H9 (cell line): Measurements from ENCODE around the gene CCSER1. TPM values are rescaled to one million over a fixed set of nuclear protein-coding genes. Genes with fewer than 3 reads are reported as not detected.

Experiments
- DNase-seq: peaks from one replicate; pipeline ENCODE4 v3.0.0-alpha.2; 2017
- H2AFZ ChIP-seq: one replicate; pipeline ENCODE4 v1.6.1; 2013; ENCODE audit warnings: mild to moderate bottlenecking, low read length, control low read depth, moderate library complexity
- H2AK5ac ChIP-seq: 2 replicates; pipeline ENCODE4 v1.6.1; 2013; ENCODE audit warnings: low read length, control low read depth, mixed read lengths; ENCODE audit not compliant: insufficient read length
- H2BK120ac ChIP-seq: one replicate; pipeline ENCODE4 v1.6.1; 2013; ENCODE audit warnings: low read depth, mild to moderate bottlenecking, low read length, control low read depth, inconsistent platforms; ENCODE audit not compliant: poor library complexity, severe bottlenecking
- H2BK12ac ChIP-seq: 2 replicates; pipeline ENCODE4 v1.6.1; 2013; ENCODE audit warnings: low read length, control low read depth, mixed read lengths, low read depth; ENCODE audit not compliant: insufficient read length
- H2BK15ac ChIP-seq: 2 replicates; pipeline ENCODE4 v1.6.1; 2013; ENCODE audit warnings: low read depth, low read length, control low read depth
- H2BK20ac ChIP-seq: one replicate; pipeline ENCODE4 v1.6.1; 2013; ENCODE audit warnings: low read depth, mild to moderate bottlenecking, low read length, control low read depth, inconsistent platforms; ENCODE audit not compliant: poor library complexity, severe bottlenecking
- H2BK5ac ChIP-seq: 2 replicates; pipeline ENCODE4 v1.6.1; 2013; ENCODE audit warnings: low read length, control low read depth, mixed read lengths; ENCODE audit not compliant: insufficient read length
- H3K14ac ChIP-seq: 2 replicates; pipeline ENCODE4 v1.6.1; 2013; ENCODE audit warnings: low read length, control low read depth; ENCODE audit not compliant: insufficient read depth
- H3K18ac ChIP-seq: 2 replicates; pipeline ENCODE4 v1.6.1; 2013; ENCODE audit warnings: low read depth, mild to moderate bottlenecking, mixed read lengths, low read length, control low read depth; ENCODE audit not compliant: insufficient read length
- H3K23ac ChIP-seq: 2 replicates; pipeline ENCODE4 v1.6.1; 2013; ENCODE audit warnings: low read length, control low read depth, mixed read lengths, low read depth; ENCODE audit not compliant: insufficient read length
- H3K23me2 ChIP-seq: 2 replicates; pipeline ENCODE4 v1.6.1; 2013; ENCODE audit warnings: low read depth, mild to moderate bottlenecking, mixed read lengths, low read length, control low read depth; ENCODE audit not compliant: insufficient read length, poor library complexity, severe bottlenecking
- H3K27ac ChIP-seq: 2 replicates; pipeline ENCODE4 v1.5.1; 2013; ENCODE audit warnings: low read length, control low read depth, mixed read lengths, low read depth; ENCODE audit not compliant: insufficient read length
- H3K27me3 ChIP-seq: 2 replicates; pipeline ENCODE4 v1.6.1; 2013; ENCODE audit warnings: low read length, control low read depth, inconsistent platforms; ENCODE audit not compliant: insufficient read depth
- H3K4ac ChIP-seq: 2 replicates; pipeline ENCODE4 v1.6.1; 2013; ENCODE audit warnings: low read depth, mild to moderate bottlenecking, control low read depth, inconsistent platforms, low read length, moderate library complexity
- H3K4me1 ChIP-seq: 2 replicates; pipeline ENCODE4 v1.6.1; 2013; ENCODE audit warnings: low read length, control low read depth, inconsistent platforms; ENCODE audit not compliant: insufficient read depth
- H3K4me2 ChIP-seq: 2 replicates; pipeline ENCODE4 v1.6.1; 2013; ENCODE audit warnings: low read length, control low read depth, mixed read lengths; ENCODE audit not compliant: insufficient read length, insufficient read depth
- H3K56ac ChIP-seq: 2 replicates; pipeline ENCODE4 v1.6.1; 2013; ENCODE audit warnings: low read depth, mild to moderate bottlenecking, mixed read lengths, low read length, control low read depth; ENCODE audit not compliant: insufficient read length
- H3K79me1 ChIP-seq: 2 replicates; pipeline ENCODE4 v1.6.1; 2013; ENCODE audit warnings: low read depth, mild to moderate bottlenecking, moderate library complexity, low read length, control low read depth, inconsistent platforms; ENCODE audit not compliant: insufficient read depth, poor library complexity, severe bottlenecking
- H3K79me2 ChIP-seq: 2 replicates; pipeline ENCODE4 v1.6.1; 2013; ENCODE audit warnings: low read length, control low read depth, inconsistent platforms; ENCODE audit not compliant: insufficient read depth
- H3K9ac ChIP-seq: 2 replicates; pipeline ENCODE4 v1.6.1; 2013; ENCODE audit warnings: low read length, control low read depth, mixed read lengths; ENCODE audit not compliant: insufficient read length; ENCODE audit errors: extremely low read depth
- H3K9me3 ChIP-seq: one replicate; pipeline ENCODE4 v1.6.1; 2013; ENCODE audit warnings: low read depth, low read length, inconsistent platforms; ENCODE audit not compliant: control insufficient read depth
- H3T11ph ChIP-seq: one replicate; pipeline ENCODE4 v1.6.1; 2013; ENCODE audit warnings: mild to moderate bottlenecking, low read length, control low read depth, inconsistent platforms
- H4K20me1 ChIP-seq: one replicate; pipeline ENCODE4 v1.6.1; 2013; ENCODE audit not compliant: control insufficient read depth, insufficient read length, insufficient read depth
- H4K5ac ChIP-seq: 2 replicates; pipeline ENCODE4 v1.6.1; 2013; ENCODE audit warnings: low read depth, mild to moderate bottlenecking, mixed read lengths, low read length, control low read depth; ENCODE audit not compliant: insufficient read length
- H4K8ac ChIP-seq: replicated peaks from 2 replicates; pipeline ENCODE4 v1.6.1; 2013; ENCODE audit warnings: low read length, control low read depth, mixed read lengths, low read depth; ENCODE audit not compliant: insufficient read length
- H4K91ac ChIP-seq: 2 replicates; pipeline ENCODE4 v1.6.1; 2013; ENCODE audit warnings: low read depth, mild to moderate bottlenecking, moderate library complexity, mixed read lengths, low read length, control low read depth; ENCODE audit not compliant: insufficient read length
- H3K27ac Mint-ChIP-seq, 3 experiments: 2 replicates in 2 of 3; 3 replicates in 1 of 3; pipeline ENCODE4 v1.8.0; 2020 to 2021; ENCODE audit warnings: mixed read lengths in 3 of 3, mild to moderate bottlenecking in 1 of 3, moderate library complexity in 1 of 3
- H3K27me3 Mint-ChIP-seq: 2 replicates; pipeline ENCODE4 v1.8.0; 2021; ENCODE audit warnings: low read depth, mild to moderate bottlenecking, moderate library complexity, mixed read lengths
- H3K36me3 Mint-ChIP-seq, 3 experiments: 2 replicates in 2 of 3; 3 replicates in 1 of 3; pipeline ENCODE4 v1.8.0; 2020 to 2021; ENCODE audit warnings: low read depth in 3 of 3, mixed read lengths in 3 of 3; ENCODE audit not compliant: insufficient read depth in 1 of 3
- H3K4me1 Mint-ChIP-seq, 2 experiments: 2 replicates each; pipeline ENCODE4 v1.8.0; 2020; ENCODE audit warnings: mixed read lengths in 2 of 2
- H3K4me3 Mint-ChIP-seq, 2 experiments: 2 replicates in 1 of 2; 3 replicates in 1 of 2; pipeline ENCODE4 v1.8.0; 2020 to 2021; ENCODE audit warnings: mild to moderate bottlenecking in 2 of 2, mixed read lengths in 2 of 2, moderate library complexity in 1 of 2
- H3K9me3 Mint-ChIP-seq, 2 experiments: 2 replicates in 1 of 2; 3 replicates in 1 of 2; pipeline ENCODE4 v1.8.0; 2020; ENCODE audit warnings: mild to moderate bottlenecking in 2 of 2, mixed read lengths in 2 of 2, moderate library complexity in 1 of 2
- WGBS: extraction: QIAGEN DNeasy Blood & Tissue Kit; methylation state at CpG from one replicate; pipeline ENCODE4 v1.1.7; 2013; ENCODE audit warnings: missing lambda C conversion rate, low lambda C conversion rate, mixed read lengths; ENCODE audit not compliant: insufficient read length; ENCODE audit errors: extremely low coverage; 5-methylcytosine and 5-hydroxymethylcytosine counted together
- total RNA-seq: library from RNA; stranded (reverse); gene quantifications from 2 replicates; pipeline ENCODE4 v1.2.1, GENCODE V29; 2021
- TF ChIP-seq, protein P1 (sequence below): fragments of 200-600 bp; sonication (generic); conservative IDR thresholded peaks from 3 replicates; pipeline ENCODE4 v1.8.0; 2021; ENCODE audit warnings: antibody characterized with exemption, mild to moderate bottlenecking

The CCSER1 gene
- total RNA-seq, 1 experiment from 2014 or later: 0.37 TPM

DNA sequence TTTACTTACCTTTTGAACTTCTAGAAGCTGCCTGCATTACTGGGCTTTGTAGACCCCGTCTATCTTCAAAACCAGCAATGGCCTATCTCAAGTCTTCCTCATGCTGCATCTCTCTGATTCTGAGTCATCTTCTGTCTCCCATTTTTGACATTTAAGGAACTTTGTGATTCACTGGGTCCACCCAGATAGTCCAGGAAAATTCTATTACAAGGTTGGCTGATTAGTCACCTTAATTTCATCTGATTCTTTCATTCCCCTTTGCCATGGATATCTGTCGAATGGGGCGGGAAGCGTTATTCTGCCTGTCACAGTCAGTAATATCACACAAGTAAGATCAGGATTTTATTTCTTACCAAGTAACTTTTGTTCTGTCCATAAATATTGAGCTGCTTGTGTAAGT lies 618.0 kb downstream of the CCSER1 start:
- no peak overlapping the region for H2BK15ac ChIP-seq
- no peak overlapping the region for H3K4ac ChIP-seq
- H3K4me3 Mint-ChIP-seq: no peak overlapping the region
- no peak overlapping the region for H2AFZ ChIP-seq
- TF ChIP-seq, protein P1, sequence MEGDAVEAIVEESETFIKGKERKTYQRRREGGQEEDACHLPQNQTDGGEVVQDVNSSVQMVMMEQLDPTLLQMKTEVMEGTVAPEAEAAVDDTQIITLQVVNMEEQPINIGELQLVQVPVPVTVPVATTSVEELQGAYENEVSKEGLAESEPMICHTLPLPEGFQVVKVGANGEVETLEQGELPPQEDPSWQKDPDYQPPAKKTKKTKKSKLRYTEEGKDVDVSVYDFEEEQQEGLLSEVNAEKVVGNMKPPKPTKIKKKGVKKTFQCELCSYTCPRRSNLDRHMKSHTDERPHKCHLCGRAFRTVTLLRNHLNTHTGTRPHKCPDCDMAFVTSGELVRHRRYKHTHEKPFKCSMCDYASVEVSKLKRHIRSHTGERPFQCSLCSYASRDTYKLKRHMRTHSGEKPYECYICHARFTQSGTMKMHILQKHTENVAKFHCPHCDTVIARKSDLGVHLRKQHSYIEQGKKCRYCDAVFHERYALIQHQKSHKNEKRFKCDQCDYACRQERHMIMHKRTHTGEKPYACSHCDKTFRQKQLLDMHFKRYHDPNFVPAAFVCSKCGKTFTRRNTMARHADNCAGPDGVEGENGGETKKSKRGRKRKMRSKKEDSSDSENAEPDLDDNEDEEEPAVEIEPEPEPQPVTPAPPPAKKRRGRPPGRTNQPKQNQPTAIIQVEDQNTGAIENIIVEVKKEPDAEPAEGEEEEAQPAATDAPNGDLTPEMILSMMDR: no peak
- H3K79me2 ChIP-seq: no peaks in the 10 kb centered on the region
- no peak overlapping the region for H2AK5ac ChIP-seq
- H3K27me3 ChIP-seq: no peaks in the 10 kb centered on the region
- peaks cover 0 to 5% of the 10 kb centered on the region in 2 experiments; a peak in 3 of 5 replicates for H3K9me3 Mint-ChIP-seq
- no peak overlapping the region for H3K14ac ChIP-seq
- no peak for DNase-seq
- WGBS: no CpG with 5 or more reads among the region's 4 CpGs
- H4K8ac ChIP-seq: no peak overlapping the region
- no peak overlapping the region for H4K91ac ChIP-seq
- H3K4me1 ChIP-seq: no peaks in the 10 kb centered on the region
- no peak overlapping the region for H3K56ac ChIP-seq
- no peak overlapping the region for H2BK120ac ChIP-seq
- H3K4me1 Mint-ChIP-seq: 0 out of 4 replicates have a peak, but pooled peaks cover 0 to 2% of the 10 kb centered on the region in 2 experiments
- no peak overlapping the region for H3K18ac ChIP-seq
- H3K36me3 Mint-ChIP-seq: peaks cover 0 to 5% (median 0%) of the 10 kb centered on the region in 3 experiments; a peak in 2 of 7 replicates
- H3K4me2 ChIP-seq: no peak overlapping the region
- H2BK20ac ChIP-seq: no peak overlapping the region
- no peaks in the 10 kb centered on the region for H3K27me3 Mint-ChIP-seq
- no peak overlapping the region for H3K23ac ChIP-seq
- H3K79me1 ChIP-seq: no peaks in the 10 kb centered on the region
- no peak overlapping the region for H3K27ac ChIP-seq
- H2BK5ac ChIP-seq: no peak overlapping the region
- H3K9ac ChIP-seq: no peak overlapping the region
- H3K9me3 ChIP-seq: no peaks in the 10 kb centered on the region
- H3T11ph ChIP-seq: no peak overlapping the region
- no peaks in the 10 kb centered on the region for H3K23me2 ChIP-seq
- H2BK12ac ChIP-seq: no peak overlapping the region
- H3K27ac Mint-ChIP-seq: no peak overlapping the region
- H4K20me1 ChIP-seq: no peaks in the 10 kb centered on the region
- H4K5ac ChIP-seq: no peak overlapping the region
